ENCODE measurements around the gene POLR2L.

DNA sequence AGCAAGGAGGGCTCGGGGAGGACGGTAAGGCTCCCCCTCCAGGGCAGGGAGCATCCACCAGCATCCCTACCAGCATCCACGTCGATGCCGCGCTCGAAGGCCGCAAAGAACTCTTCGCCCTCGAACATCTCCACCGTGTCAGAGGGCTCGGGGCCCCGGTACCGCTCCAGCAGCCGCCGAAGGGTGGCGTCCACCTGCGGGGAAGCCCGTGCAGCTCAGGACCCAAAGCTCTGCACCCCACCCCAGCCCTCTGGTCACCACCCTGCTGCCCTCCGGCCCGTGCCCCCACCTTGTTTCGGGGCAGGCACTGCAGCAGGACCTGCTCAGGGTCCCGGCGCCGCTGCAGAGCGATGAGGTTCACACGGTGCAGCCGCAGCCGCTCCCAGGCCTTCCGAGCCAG, 41.9 kb downstream of the POLR2L start:
- no peak for TF ChIP-seq CTCF (IDR thresholded peaks at IDR 0.05)
- TF ChIP-seq EZH2 (IDR thresholded peaks at IDR 0.05; ENCODE audit: borderline replicate concordance, insufficient read depth, low read depth, low read length, poor library complexity, severe bottlenecking): no peak
